Hematopoietic multipotent progenitor cell treated with erythropoietin and hydrocortisone succinate and interleukin-3 and kit ligand, for 15 days (in vitro differentiated cells): ENCODE data around the gene DUS3L.

Experiments used
- DNase-seq: peaks from one replicate; pipeline ENCODE4 v3.0.0-alpha.2; 2015; ENCODE audit warnings: low spot score

Gene DUS3L

DNA sequence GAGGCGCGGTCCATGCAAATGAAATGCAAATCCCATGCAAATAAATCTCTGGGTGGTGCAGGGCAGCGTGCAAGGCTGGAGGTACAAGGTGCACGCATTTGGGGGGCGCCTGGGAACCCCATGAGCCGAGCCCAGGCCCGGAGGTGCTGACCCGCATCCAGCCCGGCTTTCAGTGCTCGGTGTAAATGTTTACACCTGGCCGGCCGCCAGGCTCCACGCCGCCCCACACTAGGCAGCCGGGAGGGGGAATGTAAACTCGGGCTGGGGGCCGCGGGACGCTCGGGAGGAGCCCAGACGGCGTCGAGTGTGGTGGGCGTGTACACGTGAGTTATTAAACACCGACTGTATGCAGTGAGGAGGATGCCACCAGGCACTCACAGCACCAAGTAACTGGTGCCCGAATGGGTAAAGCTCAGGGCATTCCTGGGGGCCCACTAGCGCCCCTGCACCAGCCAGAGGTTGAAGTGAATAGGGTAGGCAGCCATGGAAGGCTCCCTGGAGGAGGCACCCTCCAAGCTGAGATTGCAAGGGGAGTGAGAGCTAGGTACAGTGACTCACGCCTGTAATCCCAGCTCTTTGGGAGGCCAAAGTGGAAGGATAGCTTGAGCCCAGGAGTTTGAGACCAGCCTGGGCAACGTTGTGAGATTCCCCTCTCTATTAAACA is 31.4 kb upstream of the DUS3L start:
- DNase-seq, result no peak

DNA sequence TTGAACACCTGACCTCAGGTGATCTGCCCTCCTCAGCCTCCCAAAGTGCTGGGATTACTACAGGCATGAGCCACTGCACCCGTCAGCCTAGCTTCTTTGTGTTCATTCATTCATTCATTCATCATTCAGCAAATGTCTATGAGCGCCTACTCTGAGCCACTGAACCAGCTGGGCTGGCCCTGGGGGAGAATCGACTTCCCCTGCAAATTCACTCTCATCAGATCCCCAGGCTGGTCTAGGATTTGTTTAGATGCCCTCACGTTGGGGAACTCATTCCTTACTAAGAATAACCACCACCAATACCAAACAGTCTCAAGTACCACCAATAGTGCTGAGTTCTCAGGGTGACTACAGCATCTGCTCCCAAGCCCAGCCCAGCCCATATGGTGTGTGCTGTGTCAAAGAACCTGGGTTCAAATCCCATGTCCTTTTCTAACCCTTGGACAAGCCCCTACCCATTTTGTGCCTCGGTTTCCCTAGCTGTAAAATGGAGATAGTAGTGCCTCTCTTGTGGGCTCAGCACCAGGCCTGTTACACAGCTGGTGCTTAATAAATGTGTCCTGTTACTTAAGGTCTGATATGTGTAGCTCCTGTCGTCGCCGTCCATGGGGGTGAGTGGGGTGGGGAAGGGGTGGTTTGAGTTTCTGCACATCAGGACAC is 30.7 kb upstream of the DUS3L start:
- DNase-seq, result no peak

DNA sequence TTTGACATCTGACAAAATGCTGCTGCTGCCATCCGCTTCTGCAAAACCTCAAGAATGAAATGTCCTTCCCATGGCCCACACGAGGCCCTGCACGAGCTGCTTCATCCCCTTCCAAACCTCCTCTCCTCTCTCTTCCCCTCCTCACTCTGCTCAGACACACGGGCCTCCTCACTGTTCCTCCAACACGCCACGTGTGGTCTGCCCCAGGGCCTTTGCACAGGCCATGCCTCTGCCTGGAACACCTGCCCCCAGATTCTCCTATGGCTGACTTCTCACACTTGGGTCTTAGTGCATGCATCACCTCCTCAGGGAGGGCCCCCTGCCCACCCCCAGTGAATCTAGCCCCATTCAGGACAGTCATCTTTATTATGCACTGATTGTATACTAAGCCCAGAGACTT is 29.8 kb upstream of the DUS3L start:
- DNase-seq, result no peak

DNA sequence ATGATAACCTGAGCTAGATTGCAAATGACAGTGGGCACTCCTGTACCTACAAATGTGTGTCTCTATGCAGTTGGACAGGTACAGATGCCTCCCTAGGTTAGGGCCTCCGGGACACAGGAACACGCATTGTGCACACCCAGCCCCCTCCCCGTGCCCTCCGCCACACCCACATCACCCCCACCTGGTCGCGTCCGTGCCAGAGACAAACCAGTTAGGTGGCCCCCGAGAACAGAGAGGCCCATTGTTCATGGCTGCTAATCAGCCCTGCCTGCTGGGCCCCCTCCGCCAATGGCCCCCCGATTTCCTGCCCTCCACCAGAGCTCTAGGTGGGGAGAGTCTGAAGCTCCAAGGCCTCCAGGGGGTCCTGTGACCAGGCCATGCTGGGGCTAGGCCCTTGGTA is 27.6 kb upstream of the DUS3L start:
- no peak for DNase-seq

DNA sequence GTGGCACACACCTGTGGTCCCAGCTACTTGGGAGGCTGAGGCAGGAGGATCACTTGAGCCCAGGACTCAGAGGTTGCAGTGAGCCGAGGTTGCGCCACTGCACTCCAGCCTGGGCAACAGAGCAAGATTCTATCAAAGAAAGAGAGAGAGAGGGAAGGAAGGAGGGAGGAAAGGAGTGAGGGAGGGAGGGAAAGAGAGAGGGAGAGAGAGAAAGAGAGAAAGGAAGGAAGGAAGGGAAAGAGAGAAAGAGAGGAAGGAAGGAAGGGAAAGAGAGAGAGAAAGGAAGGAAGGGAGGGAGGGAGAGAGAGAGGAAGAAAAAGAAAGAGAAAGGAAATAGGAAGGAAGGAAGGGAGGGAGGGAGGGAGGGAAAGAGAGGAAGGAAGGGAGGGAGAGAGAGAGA is 26.3 kb upstream of the DUS3L start:
- DNase-seq, result no peak

DNA sequence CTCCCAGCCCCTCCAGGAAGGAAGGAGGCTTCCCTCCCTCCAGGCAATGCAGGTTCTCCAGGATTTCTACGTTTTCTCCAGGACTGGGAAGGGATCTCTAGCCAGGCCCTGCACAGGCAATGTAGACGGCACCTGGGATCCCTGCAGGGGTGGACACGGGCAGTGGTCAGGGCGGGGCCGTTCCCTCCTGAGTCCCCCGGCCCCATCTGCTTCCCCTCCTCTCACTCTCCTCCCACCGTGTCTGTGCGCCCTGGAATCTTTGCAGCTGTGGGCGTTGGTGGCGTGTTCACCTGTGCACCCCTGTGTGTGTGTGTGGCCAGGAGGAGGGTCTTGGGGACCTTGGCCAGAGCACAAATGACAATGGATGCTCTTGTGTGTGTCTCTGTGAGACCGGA is 23.9 kb upstream of the DUS3L start:
- DNase-seq, result no peak

DNA sequence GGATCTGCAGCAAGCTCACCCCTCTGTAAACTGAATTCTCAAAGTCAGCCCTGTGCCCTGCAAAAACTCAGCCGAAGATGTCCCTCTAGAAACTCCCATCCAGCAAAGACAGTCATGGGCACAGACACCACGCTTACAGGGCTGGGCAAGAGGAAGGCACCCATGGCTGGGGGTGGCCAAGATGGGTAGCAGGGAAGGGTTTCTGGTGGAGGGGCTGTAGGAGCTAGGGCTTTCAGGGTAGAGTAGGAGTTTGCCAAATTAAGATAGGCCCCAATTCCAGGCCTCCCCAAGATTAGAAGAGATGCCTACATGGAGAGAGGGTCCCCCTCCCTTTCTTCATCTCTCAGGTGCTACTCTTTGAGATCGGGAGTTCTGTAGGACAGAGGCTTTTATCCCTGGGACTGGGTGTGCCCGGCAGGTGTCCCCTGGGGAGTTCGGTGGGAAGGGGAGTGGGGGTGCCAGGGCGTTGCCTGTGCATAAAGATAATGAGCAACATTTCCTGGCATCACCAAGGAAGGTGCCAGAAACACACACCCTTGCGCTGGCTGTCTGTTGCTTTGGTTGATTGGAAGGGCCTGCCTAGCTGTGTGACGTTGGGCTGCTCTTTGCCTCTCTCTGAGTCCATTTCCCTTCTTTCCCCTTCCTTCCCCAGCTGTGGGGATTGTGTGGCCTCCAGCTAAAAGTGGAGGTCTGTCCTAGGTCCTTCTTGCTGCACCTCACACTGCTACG is 23.3 kb upstream of the DUS3L start:
- DNase-seq, result no peak

DNA sequence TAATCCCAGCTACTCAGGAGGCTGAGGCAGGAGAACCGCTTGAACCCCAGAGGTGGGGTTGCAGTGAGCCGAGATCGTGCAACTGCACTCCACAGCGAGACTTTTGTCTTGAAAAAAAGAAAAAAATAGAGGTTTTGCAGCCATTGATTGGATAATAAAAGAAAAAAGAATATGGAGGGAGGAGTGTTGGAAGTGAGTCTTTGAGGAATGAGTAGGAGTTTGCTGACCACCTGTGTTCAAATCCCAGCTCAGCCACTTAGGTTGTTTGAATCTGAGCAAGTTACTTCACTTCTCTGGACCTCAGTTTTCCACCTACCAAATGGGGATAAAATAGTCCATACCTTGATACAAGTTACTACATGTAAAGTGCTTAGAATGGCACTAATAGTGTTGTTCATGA is 20.2 kb upstream of the DUS3L start:
- DNase-seq, result no peak

DNA sequence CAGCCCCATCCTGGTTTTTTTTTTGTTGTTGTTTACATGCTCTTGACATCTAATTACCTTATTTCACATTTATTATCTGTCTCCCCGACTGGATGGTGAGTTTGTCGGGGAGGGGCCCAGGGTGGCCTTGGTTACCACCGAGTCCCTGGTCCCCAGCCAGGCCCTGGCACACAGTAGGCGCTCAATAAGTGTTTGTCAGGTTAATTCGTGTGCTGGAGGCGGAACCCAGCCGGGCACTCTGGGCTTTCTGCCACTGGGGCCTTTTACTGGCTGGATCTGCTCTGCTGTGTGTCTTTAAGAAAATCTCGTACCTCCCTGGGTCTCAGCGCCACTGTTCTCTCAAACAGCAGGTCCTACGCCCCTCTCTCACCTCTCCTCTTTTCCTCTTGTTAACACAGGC is 18.5 kb upstream of the DUS3L start:
- no peak for DNase-seq

DNA sequence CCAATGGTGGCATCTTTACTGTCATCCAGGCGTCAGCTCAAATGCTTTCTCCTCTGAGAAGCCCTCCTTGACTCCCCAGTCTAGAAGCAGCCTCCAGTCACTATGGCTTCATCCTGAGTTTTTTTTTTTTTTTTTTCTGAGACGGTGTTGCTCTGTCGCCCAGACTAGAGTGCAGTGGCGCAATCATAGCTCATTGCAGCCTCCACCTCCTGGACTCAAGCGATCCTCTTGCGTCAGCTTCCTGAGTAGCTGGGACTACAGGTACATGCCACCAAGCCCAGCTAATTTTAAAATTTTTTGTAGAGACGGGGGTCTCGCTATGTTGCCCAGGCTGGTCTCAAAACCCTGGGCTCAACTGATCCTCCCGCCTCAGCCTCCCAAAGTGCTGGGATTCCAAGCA is 18.1 kb upstream of the DUS3L start:
- DNase-seq, result no peak

DNA sequence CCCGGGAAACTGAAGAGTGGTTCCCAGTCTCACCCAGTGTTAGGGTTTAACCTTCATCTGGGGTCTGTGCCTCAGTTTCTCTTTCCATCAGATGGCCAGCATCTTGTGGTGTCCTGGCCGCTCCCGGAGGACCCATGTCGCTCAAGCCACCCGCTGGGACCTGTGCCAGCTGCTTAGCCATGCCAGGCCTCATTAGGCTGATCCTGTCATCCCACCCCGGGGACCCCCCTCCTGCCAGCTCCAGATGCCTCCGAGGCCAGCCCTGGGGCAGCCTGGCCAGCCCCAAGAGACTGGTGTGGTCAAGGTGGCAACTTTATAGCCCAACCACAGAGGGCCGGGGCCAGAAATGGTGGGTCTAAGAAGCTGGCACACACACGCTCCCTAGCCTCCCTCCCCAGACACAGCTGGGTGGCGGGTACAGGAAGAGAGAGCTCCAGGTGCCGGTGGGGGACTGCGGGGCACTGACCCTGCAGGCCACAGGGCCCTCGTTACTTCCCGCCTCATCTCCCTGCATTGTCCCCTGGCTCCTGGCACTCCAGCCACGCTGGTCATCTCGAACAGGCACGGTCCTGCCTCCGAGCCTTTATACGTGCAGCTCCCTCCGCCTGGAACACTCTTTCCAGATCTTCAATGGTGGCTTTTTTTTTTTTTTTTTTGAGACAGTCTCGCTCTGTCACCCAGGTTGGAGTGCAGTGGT is 17.3 kb upstream of the DUS3L start:
- no peak for DNase-seq

DNA sequence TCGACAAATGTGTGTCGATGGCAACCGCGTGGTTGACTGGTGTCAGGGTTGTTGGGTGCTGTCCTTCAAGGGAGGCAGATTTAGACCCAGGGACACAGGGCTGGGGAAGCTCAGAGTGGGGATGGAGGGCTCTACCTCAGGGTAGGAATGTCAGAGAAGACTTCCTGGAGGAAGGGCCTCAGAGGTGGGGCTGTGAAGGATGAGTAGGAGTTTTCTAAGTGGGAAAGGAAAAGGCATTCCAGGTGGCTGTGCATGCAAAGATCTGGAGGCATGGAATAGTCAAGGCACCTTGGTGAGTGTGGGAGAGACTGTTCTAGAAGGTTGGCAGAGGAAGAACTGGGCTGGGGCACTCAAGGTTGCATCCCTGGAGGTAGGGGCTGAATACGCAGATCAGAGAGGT is 15.9 kb upstream of the DUS3L start:
- DNase-seq, result no peak

DNA sequence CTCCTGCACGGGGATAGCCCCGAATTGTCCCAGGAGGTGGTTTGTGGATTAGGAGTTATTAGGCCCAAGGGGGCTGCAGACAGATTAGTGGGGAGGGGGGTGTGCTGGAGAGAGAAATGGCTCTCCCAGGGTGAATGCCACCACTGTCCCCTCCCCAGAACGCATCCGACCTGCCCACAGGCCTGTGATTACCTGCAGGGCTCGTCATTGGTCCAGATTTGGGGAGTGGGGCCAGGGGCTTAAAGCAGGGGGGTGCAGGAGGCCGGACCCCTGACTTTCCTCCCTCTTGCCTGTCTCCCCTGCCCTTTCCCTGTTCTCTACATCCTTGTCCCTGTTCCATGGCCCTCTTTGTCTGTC is 15.1 kb upstream of the DUS3L start:
- no peak for DNase-seq

DNA sequence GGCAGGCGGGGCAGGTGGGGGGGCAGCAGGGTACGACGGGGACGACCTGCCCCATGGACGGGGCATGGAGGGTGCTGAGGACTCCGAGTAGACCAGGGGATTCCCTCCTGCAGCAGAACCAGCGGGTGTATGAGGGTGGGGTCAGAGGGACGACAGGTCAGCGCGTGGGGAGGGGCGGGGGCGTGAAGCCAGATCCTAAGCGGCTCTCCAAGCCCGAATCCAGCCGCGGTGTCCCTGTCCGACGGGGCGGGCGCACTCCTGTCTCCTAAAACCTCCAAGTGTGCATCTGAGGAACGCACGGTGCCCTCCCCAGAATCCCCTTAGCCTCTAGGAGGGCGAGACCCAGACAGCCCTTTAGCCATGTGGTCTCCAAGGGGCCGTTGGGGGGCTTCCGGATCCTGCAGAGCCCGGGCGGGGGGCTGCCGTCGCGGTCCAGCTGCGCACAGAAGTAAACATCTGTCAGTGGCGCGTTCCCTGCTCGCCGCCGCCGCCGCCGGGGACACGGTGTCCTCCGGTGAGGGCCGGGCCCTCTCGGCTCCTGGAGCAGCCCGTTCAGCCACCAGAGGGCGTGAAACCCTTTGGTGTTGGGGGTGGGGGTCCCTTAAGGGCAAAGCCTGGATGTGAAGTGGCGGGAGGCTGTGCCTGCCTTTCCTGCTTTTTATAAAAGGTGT is 14.6 kb upstream of the DUS3L start:
- DNase-seq, result no peak

DNA sequence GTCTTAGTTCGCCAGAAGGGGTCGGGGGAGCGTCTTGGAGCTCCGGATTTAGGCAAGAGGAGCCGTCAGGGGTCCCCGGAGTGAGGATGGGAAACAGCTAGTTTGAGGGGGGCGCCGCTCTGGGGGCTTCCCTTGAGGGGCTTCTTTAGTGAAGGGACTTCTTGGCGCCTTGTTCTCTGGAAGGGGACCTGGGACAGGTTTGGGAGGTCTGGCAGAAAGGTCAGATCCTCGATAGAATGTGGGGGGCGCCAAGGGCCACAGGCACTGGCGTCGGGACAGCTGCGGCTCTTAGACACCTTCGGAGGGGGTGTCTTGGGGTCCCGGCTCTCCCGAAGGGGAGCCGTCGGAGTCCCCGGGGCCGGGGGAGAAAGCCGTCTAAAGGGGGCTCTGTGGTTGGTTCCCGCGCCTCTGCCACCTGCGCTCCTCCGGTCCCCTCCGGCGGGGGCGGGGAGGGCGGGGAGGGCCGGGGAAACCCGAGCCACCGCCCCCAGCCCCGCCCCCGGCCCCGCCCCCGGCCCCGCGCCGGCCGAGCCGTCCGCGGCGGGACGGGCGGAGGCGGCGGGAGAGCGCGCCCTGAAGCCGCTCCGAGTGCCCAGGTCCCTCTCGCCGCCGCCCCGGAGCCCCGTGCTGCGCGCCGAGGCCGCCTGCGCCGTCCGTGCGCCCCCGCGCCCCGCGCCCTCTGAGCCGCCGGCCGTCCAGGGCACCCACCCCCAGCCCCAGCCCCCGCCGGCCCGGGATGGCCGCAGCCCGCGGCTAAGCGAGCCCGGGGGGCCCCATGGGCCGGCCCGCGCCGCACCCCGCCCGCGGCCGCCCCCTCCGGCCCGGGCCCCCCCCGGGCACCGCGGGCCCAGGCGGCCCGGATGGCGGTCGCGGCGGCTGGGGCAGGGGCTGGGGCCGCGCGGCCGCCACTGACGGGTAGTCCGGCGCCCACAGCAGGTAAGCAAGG is 13.8 kb upstream of the DUS3L start, which contains the start of gene NRTN:
NRTN (plus strand) TSS at position 552 of the 946 bp plus-strand sequence. CDS start 19,099 bp downstream, outside the sequence.
- no peak for DNase-seq

DNA sequence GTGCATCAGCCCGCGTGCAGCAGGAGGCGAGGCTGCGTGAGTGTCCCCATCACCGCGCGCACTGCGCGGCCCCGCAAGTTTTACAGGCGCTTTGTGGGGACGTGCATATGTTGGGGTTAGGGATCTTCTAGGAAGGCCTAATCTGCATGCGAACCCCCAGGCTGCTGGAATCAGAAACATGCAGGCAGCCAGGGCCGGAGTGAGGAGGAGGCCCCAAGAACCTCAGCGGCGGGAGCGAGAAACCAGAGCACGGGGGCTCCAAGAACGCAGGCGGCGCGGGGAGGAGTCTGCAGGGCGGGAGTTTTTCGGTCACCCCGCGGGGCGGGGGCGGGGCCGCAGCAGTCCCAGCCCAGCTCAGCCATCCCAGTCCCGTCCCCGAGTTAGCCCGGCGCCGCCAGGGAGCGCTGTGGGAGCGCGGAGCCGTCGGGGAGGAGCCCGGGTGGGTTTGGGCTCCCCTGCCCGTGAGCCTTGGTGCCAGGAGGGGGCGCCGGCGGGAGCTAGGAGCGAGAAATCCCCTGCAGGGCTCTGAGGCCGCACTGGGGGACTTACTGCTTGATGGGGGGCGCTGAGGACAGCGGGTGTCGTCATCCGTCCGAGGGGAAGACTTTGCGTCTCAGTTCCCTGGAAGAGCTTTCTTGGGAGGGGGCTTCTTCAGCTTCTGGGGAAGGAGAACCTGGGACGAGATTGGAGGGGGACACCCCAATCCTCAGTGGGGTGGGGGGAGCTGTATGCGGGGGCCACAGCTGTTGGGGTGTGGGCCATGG is 13.0 kb upstream of the DUS3L start:
- DNase-seq, result peak; percentile 82

DNA sequence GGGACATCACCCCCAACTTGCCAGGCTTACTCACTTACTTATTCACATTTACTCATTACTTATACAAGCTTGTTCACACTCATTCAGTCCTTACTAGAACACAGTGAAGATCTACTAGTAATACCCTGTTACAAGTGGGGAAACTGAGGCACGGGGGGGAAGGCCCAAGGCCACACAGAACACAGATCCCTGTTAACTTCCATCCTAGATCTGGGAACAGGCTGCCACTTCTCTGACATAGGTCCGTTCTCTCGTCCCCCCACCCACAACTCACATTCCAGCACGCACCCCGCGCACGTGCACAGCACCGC is 12.4 kb upstream of the DUS3L start:
- DNase-seq, result no peak

DNA sequence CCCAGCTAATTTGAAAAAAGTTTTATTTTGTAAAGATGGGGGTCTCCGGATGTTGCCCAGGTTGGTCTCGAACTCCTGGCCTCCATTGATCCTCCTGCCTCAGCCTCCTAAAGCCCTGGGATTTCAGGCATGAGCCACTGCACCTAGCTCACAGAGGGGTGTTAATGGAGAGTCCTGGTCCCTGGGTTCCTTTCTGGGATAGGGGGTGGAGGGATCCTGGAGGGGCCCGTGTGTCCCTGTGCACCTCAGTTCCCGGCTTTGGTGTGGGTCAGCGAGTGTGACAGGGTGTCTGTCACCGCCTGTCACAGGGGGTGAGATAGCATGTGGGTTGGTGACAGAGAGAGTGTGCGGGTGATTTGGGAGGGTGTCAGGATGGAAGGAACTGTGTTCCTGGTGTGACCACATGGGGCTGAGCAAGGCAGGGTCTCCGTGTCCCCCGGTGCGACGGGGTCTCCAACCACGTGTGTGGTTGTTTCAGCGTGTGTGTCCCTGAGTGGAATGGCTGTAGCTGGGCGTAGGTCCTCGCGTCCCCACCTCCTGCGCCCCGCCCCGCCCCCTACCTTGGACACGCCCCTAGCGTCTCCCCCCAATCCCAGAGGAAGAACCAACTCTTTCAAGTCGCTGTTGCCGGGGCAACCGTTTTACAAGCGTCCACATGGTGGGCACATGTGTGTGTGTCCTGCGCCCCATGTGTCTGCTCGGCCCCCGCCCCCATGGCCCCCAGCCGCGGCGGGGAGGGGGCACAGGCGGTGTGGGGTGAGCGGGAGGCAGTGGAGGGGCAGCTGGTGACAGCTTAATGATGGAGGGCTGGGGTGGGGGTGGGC is 11.0 kb upstream of the DUS3L start:
- peak; percentile 20 for DNase-seq
